HCT116 (cell line): ENCODE results near the gene SNX10. TPM values are rescaled to one million over a fixed set of nuclear protein-coding genes. Genes with fewer than 3 reads are reported as not detected.

Source experiments
- ATAC-seq: fragments of 200-7000 bp; cut with Tn5 transposase; 2 replicates; pipeline ENCODE4 v1.9.1; 2020; ENCODE audit warnings: mild to moderate bottlenecking, moderate library complexity
- BruUV-seq: library from RNA; stranded (reverse); fragments of 400-500 nt; replicated peaks from 2 replicates; lab custom pipeline; 2021; lab: Mats Ljungman, UMichigan
- CTCF ChIA-PET: fragments of 300-600 bp; sonication (Branson Sonifier 250); formaldehyde crosslinking; loops from one replicate; lab custom pipeline; 2021; ENCODE audit warnings: antibody characterized with exemption; lab: Charles Lee
- POLR2A ChIA-PET: fragments of 300-600, 350-600 bp; sonication (Branson Sonifier 250); formaldehyde crosslinking; loops from one replicate; lab custom pipeline; 2021; ENCODE audit warnings: antibody characterized with exemption; lab: Charles Lee
- RAD21 ChIA-PET, 2 experiments: fragments of 300-600 bp; sonication (Branson Sonifier 250); formaldehyde crosslinking; loops; one replicate each; lab custom pipeline; 2023; ENCODE audit warnings: low total read pairs in 2 of 2; ENCODE audit not compliant: uncharacterized antibody in 2 of 2, unreplicated experiment in 2 of 2, low non-redundant PET in 1 of 2; lab: Charles Lee
- DNase-seq: peaks from one replicate; pipeline ENCODE4 v3.0.0-alpha.2; 2010; ENCODE audit warnings: low read depth, low spot score
- H2AFZ ChIP-seq: fragments of 200-600 bp; shearing (Covaris generic), sonication (generic); 2 replicates; pipeline ENCODE4 v1.6.1; 2017; ENCODE audit warnings: low read depth, mixed run types, mixed read lengths, antibody characterized with exemption, low read length; ENCODE audit not compliant: poor library complexity, severe bottlenecking
- H3K27ac ChIP-seq: 2 replicates; pipeline ENCODE4 v1.5.1; 2012; ENCODE audit warnings: low read depth, low read length
- H3K27me3 ChIP-seq: fragments of 200-600 bp; sonication (generic); 2 replicates; pipeline ENCODE4 v1.6.1; 2016; ENCODE audit warnings: mixed run types, low read length, mixed read lengths; ENCODE audit not compliant: insufficient read depth
- H3K36me3 ChIP-seq, 2 experiments: fragments of 200-500 bp in 1 of 2; fragments of 200-600 bp in 1 of 2; sonication (Bioruptor generic) in 1 of 2; sonication (generic) in 1 of 2; 2 replicates each; pipeline versions ENCODE4 v1.5.1 to v1.6.1; 2014 to 2016; ENCODE audit warnings: low read length in 2 of 2, inconsistent platforms in 1 of 2, mixed read lengths in 1 of 2, mixed run types in 1 of 2; ENCODE audit not compliant: insufficient read depth in 2 of 2, control insufficient read depth in 1 of 2
- H3K4me1 ChIP-seq, 2 experiments: fragments of 200-600 bp in 1 of 2; sonication (generic) in 1 of 2; 2 replicates each; pipeline versions ENCODE4 v1.5.1 to v1.6.1; 2012 to 2017; ENCODE audit warnings: low read length in 2 of 2, inconsistent platforms in 1 of 2, mild to moderate bottlenecking in 1 of 2, mixed read lengths in 1 of 2, mixed run types in 1 of 2, moderate library complexity in 1 of 2; ENCODE audit not compliant: insufficient read depth in 2 of 2, control insufficient read depth in 1 of 2
- H3K4me2 ChIP-seq: fragments of 200-600 bp; sonication (generic); 2 replicates; pipeline ENCODE4 v1.6.1; 2017; ENCODE audit warnings: mixed run types, low read length, mixed read lengths
- H3K4me3 ChIP-seq, 2 experiments: fragments of 200-600 bp in 1 of 2; sonication (generic) in 1 of 2; replicated peaks in 1 of 2; 2 replicates each; pipeline ENCODE4 v1.5.1; 2011 to 2016; ENCODE audit warnings: low read length in 2 of 2, control low read depth in 1 of 2, low read depth in 1 of 2, mild to moderate bottlenecking in 1 of 2, mixed read lengths in 1 of 2, mixed run types in 1 of 2
- H3K79me2 ChIP-seq: fragments of 200-600 bp; sonication (generic); 2 replicates; pipeline ENCODE4 v1.6.1; 2017; ENCODE audit warnings: mild to moderate bottlenecking, mixed run types, low read length, moderate library complexity, mixed read lengths; ENCODE audit not compliant: insufficient read depth
- H3K9ac ChIP-seq: fragments of 200-600 bp; sonication (generic); 2 replicates; pipeline ENCODE4 v1.6.1; 2016; ENCODE audit warnings: low read length, mixed read lengths
- H3K9me2 ChIP-seq: fragments of 200-600 bp; sonication (generic), shearing (Covaris generic); 2 replicates; pipeline ENCODE4 v1.6.1; 2017; ENCODE audit warnings: mixed run types, mild to moderate bottlenecking, moderate library complexity; ENCODE audit not compliant: insufficient read depth
- H3K9me3 ChIP-seq, 2 experiments: fragments of 200-500 bp in 1 of 2; fragments of 200-600 bp in 1 of 2; sonication (Bioruptor generic) in 1 of 2; sonication (generic) in 1 of 2; 2 replicates each; pipeline ENCODE4 v1.6.1; 2014 to 2017; ENCODE audit warnings: low read length in 2 of 2, mixed read lengths in 2 of 2, inconsistent platforms in 1 of 2, low read depth in 1 of 2, mild to moderate bottlenecking in 1 of 2, mixed run types in 1 of 2, moderate library complexity in 1 of 2; ENCODE audit not compliant: control insufficient read depth in 1 of 2, insufficient read depth in 1 of 2
- H4K20me1 ChIP-seq: fragments of 200-600 bp; sonication (generic), shearing (Covaris generic); 2 replicates; pipeline ENCODE4 v1.6.1; 2017; ENCODE audit warnings: mixed run types, mild to moderate bottlenecking, moderate library complexity; ENCODE audit not compliant: insufficient read depth
- CBX3 ChIP-seq: IDR thresholded peaks from 2 replicates; pipeline ENCODE4 v1.6.1; 2012; ENCODE audit warnings: low read depth
- CEBPB ChIP-seq: IDR thresholded peaks from 2 replicates; pipeline ENCODE4 v1.6.1; 2012; ENCODE audit warnings: low read depth
- CTCF ChIP-seq, 3 experiments: fragments of 200-600 bp in 1 of 3; sonication (generic) in 1 of 3; IDR thresholded peaks in 2 of 3; conservative IDR thresholded peaks in 1 of 3; 2 replicates each; pipeline ENCODE4 v1.5.1; 2012 to 2017; ENCODE audit warnings: low read depth in 2 of 3, low read length in 2 of 3, antibody characterized with exemption in 1 of 3, borderline replicate concordance in 1 of 3, control low read depth in 1 of 3, mild to moderate bottlenecking in 1 of 3, mixed read lengths in 1 of 3, mixed run types in 1 of 3, moderate library complexity in 1 of 3; ENCODE audit not compliant: insufficient read depth in 1 of 3
- ELF1 ChIP-seq: IDR thresholded peaks from 2 replicates; pipeline ENCODE4 v1.6.1; 2012; ENCODE audit warnings: low read depth, borderline replicate concordance
- EZH2 ChIP-seq: fragments of 200-600 bp; sonication (generic); IDR thresholded peaks from 2 replicates; pipeline ENCODE4 v1.6.1; 2017; ENCODE audit warnings: antibody characterized with exemption, mixed run types
- EZH2phosphoT487 ChIP-seq: fragments of 200-600 bp; IDR thresholded peaks from 2 replicates; pipeline ENCODE4 v1.6.1; 2018; ENCODE audit warnings: antibody characterized with exemption, borderline replicate concordance
- FOSL1 ChIP-seq: IDR thresholded peaks from 2 replicates; pipeline ENCODE4 v1.6.1; 2012; ENCODE audit warnings: low read depth
- MAX ChIP-seq: IDR thresholded peaks from 2 replicates; pipeline ENCODE4 v1.6.1; 2012
- TCF7L2 ChIP-seq: IDR thresholded peaks from 2 replicates; pipeline ENCODE4 v1.7.0; 2011; ENCODE audit warnings: borderline replicate concordance, inconsistent platforms; ENCODE audit not compliant: insufficient read depth, insufficient read length; ENCODE audit errors: extremely low read depth
- ZNF274 ChIP-seq: fragments of 200-500 bp; sonication (Bioruptor generic); IDR thresholded peaks from 2 replicates; pipeline ENCODE4 v1.6.1; 2014; ENCODE audit warnings: mild to moderate bottlenecking, low read depth, low read length, inconsistent platforms
- intact Hi-C: fragments of 100-400 bp; cut with micrococcal nuclease; formaldehyde crosslinking; loops from 2 replicates; pipeline ENCODE4 v1.10.0; 2022
- total RNA-seq: library from RNA; stranded (reverse); gene quantifications from one replicate; pipeline ENCODE4 v1.2.1, GENCODE V29; 2021; ENCODE audit not compliant: unreplicated experiment
- TF ChIP-seq, protein P1 (sequence below): IDR thresholded peaks from 2 replicates; pipeline ENCODE4 v1.6.1; 2011; ENCODE audit warnings: mild to moderate bottlenecking, low read length, moderate library complexity; ENCODE audit not compliant: insufficient replicate concordance; ENCODE audit errors: extremely low read depth

SNX10 gene
- total RNA-seq, 1 experiment from 2014 or later, result 26.9 TPM

GRCh38 chr7:26319636-26320035, 28.0 kb downstream of the SNX10 start:
- TF ChIP-seq MAX, result no peak
- TF ChIP-seq FOSL1, result no peak
- no peak for TF ChIP-seq ZNF274
- TF ChIP-seq, protein P1, sequence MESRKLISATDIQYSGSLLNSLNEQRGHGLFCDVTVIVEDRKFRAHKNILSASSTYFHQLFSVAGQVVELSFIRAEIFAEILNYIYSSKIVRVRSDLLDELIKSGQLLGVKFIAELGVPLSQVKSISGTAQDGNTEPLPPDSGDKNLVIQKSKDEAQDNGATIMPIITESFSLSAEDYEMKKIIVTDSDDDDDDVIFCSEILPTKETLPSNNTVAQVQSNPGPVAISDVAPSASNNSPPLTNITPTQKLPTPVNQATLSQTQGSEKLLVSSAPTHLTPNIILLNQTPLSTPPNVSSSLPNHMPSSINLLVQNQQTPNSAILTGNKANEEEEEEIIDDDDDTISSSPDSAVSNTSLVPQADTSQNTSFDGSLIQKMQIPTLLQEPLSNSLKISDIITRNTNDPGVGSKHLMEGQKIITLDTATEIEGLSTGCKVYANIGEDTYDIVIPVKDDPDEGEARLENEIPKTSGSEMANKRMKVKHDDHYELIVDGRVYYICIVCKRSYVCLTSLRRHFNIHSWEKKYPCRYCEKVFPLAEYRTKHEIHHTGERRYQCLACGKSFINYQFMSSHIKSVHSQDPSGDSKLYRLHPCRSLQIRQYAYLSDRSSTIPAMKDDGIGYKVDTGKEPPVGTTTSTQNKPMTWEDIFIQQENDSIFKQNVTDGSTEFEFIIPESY, result no peak
- no peak for TF ChIP-seq EZH2phosphoT487
- TF ChIP-seq ELF1, result no peak
- no peak for TF ChIP-seq EZH2
- no peaks in the 10 kb centered on the region for H3K79me2 ChIP-seq
- H3K36me3 ChIP-seq, result no peaks in the 10 kb centered on the region
- CTCF ChIA-PET, result interaction anchor here (0.5 kb wide), 1 partner anchor 16 kb away, joined by 3 read pairs; no protein-coding TSS in a partner anchor
- H3K27ac ChIP-seq, result no peak overlapping the region
- no peak overlapping the region for H3K4me2 ChIP-seq
- no peak for ATAC-seq
- H3K9me2 ChIP-seq, result no peaks in the 10 kb centered on the region
- POLR2A ChIA-PET, result no interaction called here
- H3K4me3 ChIP-seq, result no peak overlapping the region
- RAD21 ChIA-PET, result no interaction called here
- no peaks in the 10 kb centered on the region for H3K9me3 ChIP-seq
- intact Hi-C loops, result no loop called here
- H3K4me1 ChIP-seq, result no peaks in the 10 kb centered on the region; a peak in 1 of 4 replicates
- DNase-seq, result no peak
- H3K27me3 ChIP-seq, result no peaks in the 10 kb centered on the region
- no peak overlapping the region for H2AFZ ChIP-seq
- BruUV-seq, result no TSS peak
- H3K9ac ChIP-seq, result no peak overlapping the region
- H4K20me1 ChIP-seq, result no peaks in the 10 kb centered on the region

- Histone ChIP-seq H3K27ac (no peak overlapping the region), H3K9ac (no peak overlapping the region), H3K4me2 (no peak overlapping the region), H3K36me3 (no peaks in the 10 kb centered on the region), H3K79me2 (no peaks in the 10 kb centered on the region), H3K4me1 (no peaks in the 10 kb centered on the region; a peak in 1 of 4 replicates), H4K20me1 (no peaks in the 10 kb centered on the region), H3K9me2 (no peaks in the 10 kb centered on the region), H3K4me3 (no peak overlapping the region), H3K27me3 (no peaks in the 10 kb centered on the region), H3K9me3 (no peaks in the 10 kb centered on the region), H2AFZ (no peak overlapping the region)
- no peak for ATAC-seq
- POLR2A ChIA-PET, result no interaction called here
- intact Hi-C loops, result no loop called here
- no TSS peak for BruUV-seq
- DNase-seq, result no peak
- CTCF ChIA-PET, result no interaction called here
- RAD21 ChIA-PET, result no interaction called here
- TF ChIP-seq CEBPB, result no peak
- no peak for TF ChIP-seq CTCF (IDR thresholded peaks at IDR 0.05 in 2 of 3, conservative IDR thresholded peaks at IDR 0.05 in 1 of 3; ENCODE audit: borderline replicate concordance in 1 of 3, insufficient read depth in 1 of 3, low read depth in 2 of 3, low read length in 2 of 3)
- TF ChIP-seq, protein P1, result no peak
- TF ChIP-seq CBX3, result no peak
- no peak for TF ChIP-seq TCF7L2
Observed at GRCh38 chr7:26320878-26321277, 29.2 kb downstream of the SNX10 start.
